ENCODE results near the gene ELP6. TPM values are rescaled to one million over a fixed set of nuclear protein-coding genes. Genes with fewer than 3 reads are reported as not detected.

Gene ELP6
- total and polyA plus RNA-seq, 8 donors = 7.4 to 25.6 (median 11.2) TPM

DNA sequence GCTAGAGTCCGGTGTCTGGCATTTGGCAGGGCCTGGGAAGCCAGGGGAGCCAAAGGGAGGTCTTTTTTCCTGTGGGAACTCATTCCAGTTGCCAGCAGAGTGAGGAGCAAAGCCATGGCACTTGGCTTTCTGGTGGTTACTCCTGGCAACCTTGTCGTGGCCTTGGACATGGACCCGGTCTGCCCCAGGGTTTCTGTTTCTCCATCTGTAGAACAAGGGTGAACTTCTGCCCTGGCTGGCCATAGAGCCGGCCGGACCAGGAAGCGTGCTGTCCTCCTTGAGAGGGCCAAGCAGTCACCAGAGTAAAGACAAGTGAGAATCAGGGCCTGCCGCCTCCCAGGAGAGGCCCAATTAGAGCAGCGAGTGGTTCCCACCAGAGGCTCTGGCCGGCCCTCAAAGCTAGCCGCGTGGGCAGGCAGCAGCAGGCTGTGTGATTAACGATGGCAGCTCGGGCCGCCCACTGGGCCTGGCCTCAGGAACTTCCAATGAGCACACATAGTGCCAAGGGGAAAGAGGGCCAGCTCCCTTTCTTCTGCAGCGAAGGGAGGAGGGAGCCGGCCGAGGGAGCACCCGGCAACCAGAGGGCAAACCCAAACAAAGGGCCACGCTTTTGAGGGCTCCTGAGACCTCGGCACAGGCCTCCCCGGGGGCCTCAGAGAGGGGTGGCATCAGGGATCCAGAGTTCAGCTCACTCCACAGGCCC, 29.1 kb upstream of the ELP6 start:
- Histone ChIP-seq H3K9me3 (no peaks in the 10 kb centered on the region), H3K27ac (peak overlapping the region in 2 of 4 donors; percentile 5 to 39), H3K4me1 (peaks cover 4 to 9% (median 7%) of the 10 kb centered on the region in 3 donors), H3K4me3 (no peak overlapping the region), H3K27me3 (no peaks in the 10 kb centered on the region), H3K36me3 (no peaks in the 10 kb centered on the region)
- DNase-seq (peak; percentile 31 to 85 (median 64)), ATAC-seq (peak; percentile 85 to 97 (median 92)), FAIRE-seq (no peak)
- WGBS, 2 donors = 32% methylated on average over 21 of the region's 21 CpGs
- TF ChIP-seq, protein P1, sequence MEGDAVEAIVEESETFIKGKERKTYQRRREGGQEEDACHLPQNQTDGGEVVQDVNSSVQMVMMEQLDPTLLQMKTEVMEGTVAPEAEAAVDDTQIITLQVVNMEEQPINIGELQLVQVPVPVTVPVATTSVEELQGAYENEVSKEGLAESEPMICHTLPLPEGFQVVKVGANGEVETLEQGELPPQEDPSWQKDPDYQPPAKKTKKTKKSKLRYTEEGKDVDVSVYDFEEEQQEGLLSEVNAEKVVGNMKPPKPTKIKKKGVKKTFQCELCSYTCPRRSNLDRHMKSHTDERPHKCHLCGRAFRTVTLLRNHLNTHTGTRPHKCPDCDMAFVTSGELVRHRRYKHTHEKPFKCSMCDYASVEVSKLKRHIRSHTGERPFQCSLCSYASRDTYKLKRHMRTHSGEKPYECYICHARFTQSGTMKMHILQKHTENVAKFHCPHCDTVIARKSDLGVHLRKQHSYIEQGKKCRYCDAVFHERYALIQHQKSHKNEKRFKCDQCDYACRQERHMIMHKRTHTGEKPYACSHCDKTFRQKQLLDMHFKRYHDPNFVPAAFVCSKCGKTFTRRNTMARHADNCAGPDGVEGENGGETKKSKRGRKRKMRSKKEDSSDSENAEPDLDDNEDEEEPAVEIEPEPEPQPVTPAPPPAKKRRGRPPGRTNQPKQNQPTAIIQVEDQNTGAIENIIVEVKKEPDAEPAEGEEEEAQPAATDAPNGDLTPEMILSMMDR (IDR thresholded peaks at IDR 0.05) = no peak
- intact Hi-C loops (cut with DNase I) = no loop called here

GRCh38 chr3:47541583-47542108, 28.1 kb upstream of the ELP6 start:
- H3K27ac ChIP-seq = no peak overlapping the region
- H3K27me3 ChIP-seq = no peaks in the 10 kb centered on the region
- DNase-seq (no peak), ATAC-seq (no peak), FAIRE-seq (no peak)
- H3K4me1 ChIP-seq = peaks cover 4 to 9% (median 7%) of the 10 kb centered on the region in 3 donors
- H3K4me3 ChIP-seq = no peak overlapping the region
- no peaks in the 10 kb centered on the region for H3K36me3 ChIP-seq
- WGBS, 2 donors = 73 to 77% methylated on average over 6 of the region's 6 CpGs
- intact Hi-C loops (cut with DNase I) = no loop called here
- TF ChIP-seq, protein P1 (IDR thresholded peaks at IDR 0.05) = no peak
- H3K9me3 ChIP-seq = no peaks in the 10 kb centered on the region

GRCh38 chr3:47540281-47540680, 26.8 kb upstream of the ELP6 start:
- Histone ChIP-seq H3K36me3 (no peaks in the 10 kb centered on the region), H3K4me3 (no peak overlapping the region), H3K27me3 (no peaks in the 10 kb centered on the region), H3K27ac (no peak overlapping the region), H3K9me3 (no peaks in the 10 kb centered on the region), H3K4me1 (peaks cover 4 to 9% (median 7%) of the 10 kb centered on the region in 3 donors)
- 93 to 95% methylated on average over 4 of the region's 4 CpGs for WGBS, 2 donors
- TF ChIP-seq, protein P1 (IDR thresholded peaks at IDR 0.05) = no peak
- intact Hi-C loops (cut with DNase I) = no loop called here
- ATAC-seq = no peak
- DNase-seq = no peak
- FAIRE-seq = no peak

- TF ChIP-seq, protein P1 (IDR thresholded peaks at IDR 0.05) = no peak
- FAIRE-seq (no peak), DNase-seq (no peak), ATAC-seq (no peak)
- H3K27ac ChIP-seq = no peak overlapping the region
- H3K9me3 ChIP-seq = no peaks in the 10 kb centered on the region
- intact Hi-C loops (cut with DNase I) = no loop called here
- H3K27me3 ChIP-seq = no peaks in the 10 kb centered on the region
- H3K4me3 ChIP-seq = no peak overlapping the region
- 86 to 90% methylated on average over 6 of the region's 6 CpGs for WGBS, 2 donors
- no peaks in the 10 kb centered on the region for H3K36me3 ChIP-seq
- H3K4me1 ChIP-seq = no peaks in the 10 kb centered on the region
Measured at GRCh38 chr3:47536967-47537366, 23.5 kb upstream of the ELP6 start.

All from pancreas (tissue), 10 donors.